Hepatocyte (in vitro differentiated cells): Measurements from ENCODE around the gene AP1G2. TPM values are rescaled to one million over a fixed set of nuclear protein-coding genes. Genes with fewer than 3 reads are reported as not detected.

Experiments
- DNase-seq: peaks from one replicate; pipeline ENCODE4 v3.0.0-alpha.2; 2016; ENCODE audit warnings: low spot score
- H2AFZ ChIP-seq: fragments of 200-600 bp; sonication (generic); 2 replicates; pipeline ENCODE4 v1.6.0; 2016; ENCODE audit warnings: antibody characterized with exemption, mild to moderate bottlenecking
- H3K27ac ChIP-seq: fragments of 200-600 bp; sonication (generic); 2 replicates; pipeline ENCODE4 v1.5.1; 2016; ENCODE audit warnings: mild to moderate bottlenecking
- H3K27me3 ChIP-seq: fragments of 200-600 bp; sonication (generic); 2 replicates; pipeline ENCODE4 v1.6.1; 2016
- H3K36me3 ChIP-seq: fragments of 200-600 bp; sonication (generic); replicated peaks from 2 replicates; pipeline ENCODE4 v1.5.1; 2016; ENCODE audit warnings: low read depth; ENCODE audit not compliant: insufficient read depth
- H3K4me1 ChIP-seq: fragments of 200-600 bp; sonication (generic); 2 replicates; pipeline ENCODE4 v1.5.1; 2016; ENCODE audit warnings: mild to moderate bottlenecking, moderate library complexity; ENCODE audit not compliant: insufficient read depth
- H3K4me2 ChIP-seq: fragments of 200-600 bp; sonication (generic); 2 replicates; pipeline ENCODE4 v1.6.0; 2016
- H3K4me3 ChIP-seq: fragments of 200-600 bp; sonication (generic); 2 replicates; pipeline ENCODE4 v1.5.1; 2016; ENCODE audit warnings: mild to moderate bottlenecking
- H3K79me2 ChIP-seq: fragments of 200-600 bp; sonication (generic); 2 replicates; pipeline ENCODE4 v1.6.0; 2017; ENCODE audit warnings: mild to moderate bottlenecking
- H3K9me2 ChIP-seq: fragments of 200-600 bp; sonication (generic); replicated peaks from 2 replicates; pipeline ENCODE4 v1.6.0; 2017; ENCODE audit warnings: mild to moderate bottlenecking; ENCODE audit not compliant: insufficient read depth
- H3K9me3 ChIP-seq: fragments of 200-600 bp; sonication (generic); 2 replicates; pipeline ENCODE4 v1.5.1; 2016; ENCODE audit warnings: low read depth, mild to moderate bottlenecking
- H4K20me1 ChIP-seq: fragments of 200-600 bp; sonication (generic); 2 replicates; pipeline ENCODE4 v1.6.0; 2016; ENCODE audit warnings: mild to moderate bottlenecking; ENCODE audit not compliant: insufficient read depth, poor library complexity, severe bottlenecking
- EZH2 ChIP-seq: fragments of 200-600 bp; sonication (generic); IDR thresholded peaks from 2 replicates; pipeline ENCODE4 v1.6.1; 2016; ENCODE audit warnings: antibody characterized with exemption, mild to moderate bottlenecking, borderline replicate concordance
- EZH2phosphoT487 ChIP-seq: fragments of 200-600 bp; sonication (generic); IDR thresholded peaks from one replicate; pipeline ENCODE4 v1.6.1; 2018; ENCODE audit warnings: antibody characterized with exemption, mild to moderate bottlenecking, low read depth, moderate library complexity; ENCODE audit not compliant: unreplicated experiment, severe bottlenecking
- WGBS: methylation state at CpG from one replicate; pipeline ENCODE4 v1.1.6; 2016; ENCODE audit warnings: low lambda C conversion rate; ENCODE audit errors: missing lambda C conversion rate; 5-methylcytosine and 5-hydroxymethylcytosine counted together
- polyA plus RNA-seq: library from polyadenylated mRNA; unstranded; fragments of >200 nt; fragmentation: Nextera tagmentation; extraction: Ambion mirVana; gene quantifications from 2 replicates; pipeline ENCODE4 v1.2.1, GENCODE V29; 2016
- total RNA-seq: library from RNA; depleted of rRNA; stranded (reverse); fragments of >200 nt; gene quantifications from 2 replicates; pipeline ENCODE4 v1.2.3, GENCODE V29; 2014
- TF ChIP-seq, protein P1 (sequence below): fragments of 200-600 bp; sonication (generic); IDR thresholded peaks from 2 replicates; pipeline ENCODE4 v1.5.1; 2016; ENCODE audit warnings: antibody characterized with exemption, mild to moderate bottlenecking; ENCODE audit not compliant: poor library complexity

AP1G2 gene, protein sequence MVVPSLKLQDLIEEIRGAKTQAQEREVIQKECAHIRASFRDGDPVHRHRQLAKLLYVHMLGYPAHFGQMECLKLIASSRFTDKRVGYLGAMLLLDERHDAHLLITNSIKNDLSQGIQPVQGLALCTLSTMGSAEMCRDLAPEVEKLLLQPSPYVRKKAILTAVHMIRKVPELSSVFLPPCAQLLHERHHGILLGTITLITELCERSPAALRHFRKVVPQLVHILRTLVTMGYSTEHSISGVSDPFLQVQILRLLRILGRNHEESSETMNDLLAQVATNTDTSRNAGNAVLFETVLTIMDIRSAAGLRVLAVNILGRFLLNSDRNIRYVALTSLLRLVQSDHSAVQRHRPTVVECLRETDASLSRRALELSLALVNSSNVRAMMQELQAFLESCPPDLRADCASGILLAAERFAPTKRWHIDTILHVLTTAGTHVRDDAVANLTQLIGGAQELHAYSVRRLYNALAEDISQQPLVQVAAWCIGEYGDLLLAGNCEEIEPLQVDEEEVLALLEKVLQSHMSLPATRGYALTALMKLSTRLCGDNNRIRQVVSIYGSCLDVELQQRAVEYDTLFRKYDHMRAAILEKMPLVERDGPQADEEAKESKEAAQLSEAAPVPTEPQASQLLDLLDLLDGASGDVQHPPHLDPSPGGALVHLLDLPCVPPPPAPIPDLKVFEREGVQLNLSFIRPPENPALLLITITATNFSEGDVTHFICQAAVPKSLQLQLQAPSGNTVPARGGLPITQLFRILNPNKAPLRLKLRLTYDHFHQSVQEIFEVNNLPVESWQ
- total RNA-seq (87.5 and 114 TPM in 2 replicates), polyA plus RNA-seq (191 and 282 TPM in 2 replicates)

DNA sequence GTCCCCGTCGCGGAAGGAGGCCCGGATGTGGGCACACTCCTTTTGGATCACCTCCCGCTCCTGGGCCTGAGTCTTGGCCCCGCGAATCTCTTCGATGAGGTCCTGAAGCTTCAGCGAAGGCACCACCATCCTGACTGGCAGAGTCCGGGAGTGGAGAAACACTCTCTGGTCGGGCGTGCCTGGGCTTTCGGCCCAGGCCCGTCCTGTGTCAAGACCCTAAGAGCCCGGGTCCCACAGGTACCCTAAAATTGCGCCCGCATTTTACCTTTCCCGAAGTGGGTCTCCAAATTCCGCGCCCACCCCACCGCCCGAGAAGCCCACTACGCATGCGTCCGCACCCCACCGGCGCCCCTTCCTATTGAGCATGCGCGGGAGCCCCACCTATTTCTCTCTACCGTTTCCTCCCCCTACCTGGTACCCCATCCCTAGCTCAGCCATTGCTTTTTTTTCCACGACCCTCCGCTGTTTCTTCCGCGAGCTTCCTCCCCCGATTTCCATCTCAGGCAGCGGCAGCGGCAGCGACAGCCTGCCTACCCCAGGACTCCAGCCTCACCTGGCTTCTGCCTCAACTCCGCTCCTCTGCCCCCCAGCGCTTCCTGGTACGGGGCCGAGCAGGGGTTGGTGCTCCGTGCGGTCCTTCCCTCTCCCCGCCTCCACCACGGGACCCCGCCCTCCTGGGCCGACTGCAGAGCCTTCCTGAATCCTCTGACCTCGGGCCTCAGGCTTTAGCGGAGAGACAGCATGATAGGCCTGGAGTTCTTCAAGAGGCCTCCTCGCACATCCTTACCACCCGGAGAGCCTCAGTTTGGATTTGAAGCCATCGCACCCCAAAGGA lies at the start of gene AP1G2:
Gene AP1G2, minus strand, starts transcription at position 606 of the 835 bp plus-strand sequence. Its CDS starts 477 bp downstream, at position 129.
- TF ChIP-seq EZH2phosphoT487 = no peak
- TF ChIP-seq EZH2 = no peak
- TF ChIP-seq, protein P1, sequence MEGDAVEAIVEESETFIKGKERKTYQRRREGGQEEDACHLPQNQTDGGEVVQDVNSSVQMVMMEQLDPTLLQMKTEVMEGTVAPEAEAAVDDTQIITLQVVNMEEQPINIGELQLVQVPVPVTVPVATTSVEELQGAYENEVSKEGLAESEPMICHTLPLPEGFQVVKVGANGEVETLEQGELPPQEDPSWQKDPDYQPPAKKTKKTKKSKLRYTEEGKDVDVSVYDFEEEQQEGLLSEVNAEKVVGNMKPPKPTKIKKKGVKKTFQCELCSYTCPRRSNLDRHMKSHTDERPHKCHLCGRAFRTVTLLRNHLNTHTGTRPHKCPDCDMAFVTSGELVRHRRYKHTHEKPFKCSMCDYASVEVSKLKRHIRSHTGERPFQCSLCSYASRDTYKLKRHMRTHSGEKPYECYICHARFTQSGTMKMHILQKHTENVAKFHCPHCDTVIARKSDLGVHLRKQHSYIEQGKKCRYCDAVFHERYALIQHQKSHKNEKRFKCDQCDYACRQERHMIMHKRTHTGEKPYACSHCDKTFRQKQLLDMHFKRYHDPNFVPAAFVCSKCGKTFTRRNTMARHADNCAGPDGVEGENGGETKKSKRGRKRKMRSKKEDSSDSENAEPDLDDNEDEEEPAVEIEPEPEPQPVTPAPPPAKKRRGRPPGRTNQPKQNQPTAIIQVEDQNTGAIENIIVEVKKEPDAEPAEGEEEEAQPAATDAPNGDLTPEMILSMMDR = no peak
- Histone ChIP-seq H2AFZ (peak within 1 kb of the TSS; percentile 75), H3K9me3 (no peaks in the 10 kb centered on the region), H4K20me1 (no peaks in the 10 kb centered on the region), H3K4me3 (peak within 1 kb of the TSS; percentile 74), H3K27ac (peak within 1 kb of the TSS; percentile 92), H3K4me2 (peak within 1 kb of the TSS; percentile 91), H3K27me3 (no peaks in the 10 kb centered on the region), H3K79me2 (peaks cover 13% of the 10 kb centered on the region), H3K4me1 (peaks cover 16% of the 10 kb centered on the region), H3K36me3 (no peaks in the 10 kb centered on the region), H3K9me2 (no peaks in the 10 kb centered on the region)
- under 1% methylated on average over 50 of the region's 53 CpGs for WGBS
- DNase-seq = peak; percentile 96

DNA sequence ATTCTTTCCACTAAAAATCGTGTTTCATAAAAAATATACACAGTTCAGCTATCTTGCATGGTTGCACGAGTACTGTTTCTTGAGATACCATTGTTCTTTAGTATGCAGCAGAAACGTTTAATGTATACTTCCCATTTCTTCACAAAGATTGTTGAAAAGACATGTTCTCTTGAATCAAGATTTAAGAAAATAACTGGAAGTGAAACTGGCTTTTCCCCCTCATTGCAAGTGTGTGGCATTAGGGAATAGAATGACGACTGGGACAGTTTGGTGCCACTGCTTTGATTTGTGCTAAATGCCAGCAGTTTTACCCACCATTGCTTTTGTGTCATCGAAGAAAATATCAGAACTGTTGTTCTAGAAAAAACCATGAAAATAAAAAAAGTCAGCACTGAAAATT lies 48.3 kb upstream of the AP1G2 start:
- no peak overlapping the region for H3K27ac ChIP-seq
- 62% methylated on average over 5 of the region's 5 CpGs for WGBS
- H3K36me3 ChIP-seq = no peaks in the 10 kb centered on the region
- DNase-seq = no peak
- H3K79me2 ChIP-seq = no peaks in the 10 kb centered on the region
- no peaks in the 10 kb centered on the region for H4K20me1 ChIP-seq
- H2AFZ ChIP-seq = no peak overlapping the region
- H3K4me2 ChIP-seq = no peak overlapping the region
- no peaks in the 10 kb centered on the region for H3K27me3 ChIP-seq
- H3K9me3 ChIP-seq = no peaks in the 10 kb centered on the region
- H3K4me3 ChIP-seq = no peak overlapping the region
- peaks cover 28% of the 10 kb centered on the region for H3K4me1 ChIP-seq
- TF ChIP-seq, protein P1 = no peak
- TF ChIP-seq EZH2phosphoT487 (no peak), EZH2 (no peak)
- no peaks in the 10 kb centered on the region for H3K9me2 ChIP-seq

DNA sequence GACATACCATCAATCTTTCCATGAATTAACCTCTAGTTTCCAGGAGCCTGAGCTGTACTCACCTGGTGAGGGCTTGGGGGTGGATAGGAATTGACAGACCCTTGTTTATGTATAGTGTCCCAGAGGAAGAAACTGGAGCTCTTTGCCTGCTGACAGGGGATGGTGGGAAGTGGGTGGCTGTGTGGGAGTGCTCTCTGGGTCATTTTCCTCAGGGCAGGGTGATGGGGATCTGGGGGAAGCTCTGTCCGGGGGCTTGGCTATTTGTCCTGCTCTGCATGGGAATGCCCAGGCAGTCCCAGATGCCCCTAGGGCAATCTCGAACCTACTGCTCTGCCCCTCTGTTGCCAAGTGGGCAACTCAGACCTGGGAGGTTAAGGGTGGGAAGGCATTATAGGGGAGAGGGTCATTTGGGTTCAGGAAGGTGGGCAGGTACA lies 46.8 kb upstream of the AP1G2 start:
- Histone ChIP-seq H3K4me1 (peaks cover 39% of the 10 kb centered on the region), H3K27me3 (no peaks in the 10 kb centered on the region), H3K9me3 (no peaks in the 10 kb centered on the region), H3K36me3 (no peaks in the 10 kb centered on the region), H3K4me2 (peak overlapping the region; percentile 51), H3K27ac (peak overlapping the region; percentile 78), H3K79me2 (no peaks in the 10 kb centered on the region), H3K4me3 (no peak overlapping the region), H3K9me2 (no peaks in the 10 kb centered on the region), H4K20me1 (no peaks in the 10 kb centered on the region), H2AFZ (no peak overlapping the region)
- no peak for DNase-seq
- WGBS = 61% methylated on average over 2 of the region's 2 CpGs
- TF ChIP-seq EZH2phosphoT487 (no peak), EZH2 (no peak)
- TF ChIP-seq, protein P1 = no peak
